Loucy (cell line): ENCODE data around the gene DDR1.

Experiments used
- H2AFZ ChIP-seq: fragments of 200-600 bp; sonication (generic); 2 replicates; pipeline ENCODE4 v1.6.0; 2016; ENCODE audit warnings: antibody characterized with exemption, mild to moderate bottlenecking, low read length, moderate library complexity
- H3F3A ChIP-seq: fragments of 200-600 bp; 2 replicates; pipeline ENCODE4 v1.6.0; 2016; ENCODE audit warnings: antibody characterized with exemption, low read depth, mild to moderate bottlenecking
- H3K27me3 ChIP-seq: fragments of 200-600 bp; sonication (generic); 2 replicates; pipeline ENCODE4 v1.6.1; 2014; ENCODE audit warnings: low read length, mild to moderate bottlenecking; ENCODE audit not compliant: insufficient read depth, poor library complexity, severe bottlenecking
- H3K36me3 ChIP-seq: fragments of 200-600 bp; sonication (generic); 2 replicates; pipeline ENCODE4 v1.6.1; 2016; ENCODE audit warnings: low read length; ENCODE audit not compliant: insufficient read depth
- H3K4me1 ChIP-seq: fragments of 200-600 bp; sonication (generic); 2 replicates; pipeline ENCODE4 v1.5.1; 2014; ENCODE audit warnings: low read length, mild to moderate bottlenecking; ENCODE audit not compliant: insufficient read depth, poor library complexity, severe bottlenecking
- H3K4me2 ChIP-seq: fragments of 200-600 bp; sonication (generic); 2 replicates; pipeline ENCODE4 v1.6.0; 2014; ENCODE audit warnings: antibody characterized with exemption, low read length, low read depth, mild to moderate bottlenecking; ENCODE audit not compliant: poor library complexity, severe bottlenecking
- H3K4me3 ChIP-seq: fragments of 200-600 bp; sonication (generic); 2 replicates; pipeline ENCODE4 v1.5.1; 2014; ENCODE audit warnings: low read length, mild to moderate bottlenecking, mixed read lengths; ENCODE audit not compliant: poor library complexity, severe bottlenecking
- H3K79me2 ChIP-seq: fragments of 200-600 bp; sonication (generic); 2 replicates; pipeline ENCODE4 v1.6.1; 2014; ENCODE audit warnings: low read length; ENCODE audit not compliant: insufficient read depth
- H3K9ac ChIP-seq: fragments of 200-600 bp; sonication (generic); 2 replicates; pipeline ENCODE4 v1.6.0; 2014; ENCODE audit warnings: mild to moderate bottlenecking, low read depth, low read length, moderate library complexity; ENCODE audit not compliant: poor library complexity, severe bottlenecking
- H3K9me2 ChIP-seq: fragments of 200-600 bp; sonication (generic); replicated peaks from 2 replicates; pipeline ENCODE4 v1.6.1; 2016; ENCODE audit warnings: low read depth, low read length, mixed read lengths
- H3K9me3 ChIP-seq: fragments of 200-600 bp; sonication (generic); 2 replicates; pipeline ENCODE4 v1.6.1; 2014; ENCODE audit warnings: mild to moderate bottlenecking, antibody characterized with exemption, low read length, low read depth; ENCODE audit not compliant: insufficient read depth
- H4K20me1 ChIP-seq: fragments of 200-600 bp; sonication (generic); 2 replicates; pipeline ENCODE4 v1.6.0; 2014; ENCODE audit warnings: antibody characterized with exemption, low read length, mild to moderate bottlenecking; ENCODE audit not compliant: insufficient read depth, poor library complexity, severe bottlenecking
- CTCF ChIP-seq: fragments of 200-600 bp; sonication (generic); conservative IDR thresholded peaks from 2 replicates; pipeline ENCODE4 v1.5.1; 2014; ENCODE audit warnings: mild to moderate bottlenecking, antibody characterized with exemption, low read length
- EZH2phosphoT487 ChIP-seq: fragments of 200-600 bp; IDR thresholded peaks from 2 replicates; pipeline ENCODE4 v1.6.1; 2018; ENCODE audit warnings: antibody characterized with exemption, mild to moderate bottlenecking, moderate library complexity, borderline replicate concordance

Gene DDR1

DNA sequence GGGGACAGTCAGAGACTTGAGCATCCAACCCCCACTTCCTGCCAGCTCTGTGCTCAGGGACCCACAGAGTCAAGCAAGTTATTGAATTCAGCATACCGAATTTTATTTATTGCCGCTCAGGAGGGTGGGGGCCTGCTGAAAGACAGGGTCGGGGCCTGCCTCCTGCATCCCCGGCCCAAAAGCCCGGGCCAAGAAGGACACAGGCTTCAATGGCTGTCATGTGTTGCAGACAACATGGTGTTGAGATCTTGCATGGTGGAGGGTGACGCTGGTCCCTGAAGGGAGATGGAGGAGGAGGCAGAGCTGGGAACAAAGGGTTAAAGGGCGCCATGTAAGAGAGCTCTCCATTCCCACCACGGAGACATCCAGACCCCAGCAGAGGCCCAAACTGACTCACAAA, 47.0 kb downstream of the DDR1 start:
- H3K79me2 ChIP-seq = no peaks in the 10 kb centered on the region
- TF ChIP-seq CTCF = no peak
- no peak overlapping the region for H3K4me3 ChIP-seq
- no peaks in the 10 kb centered on the region for H4K20me1 ChIP-seq
- no peak overlapping the region for H3K4me2 ChIP-seq
- no peaks in the 10 kb centered on the region for H3K27me3 ChIP-seq
- no peaks in the 10 kb centered on the region for H3F3A ChIP-seq
- H3K9ac ChIP-seq = no peak overlapping the region
- H3K4me1 ChIP-seq = no peaks in the 10 kb centered on the region
- H2AFZ ChIP-seq = no peak overlapping the region
- H3K9me3 ChIP-seq = 0 out of 2 replicates have a peak, but pooled peaks cover 4% of the 10 kb centered on the region
- H3K36me3 ChIP-seq = peaks cover 6% of the 10 kb centered on the region; the same call in 1 of the 2 replicates
- no peaks in the 10 kb centered on the region for H3K9me2 ChIP-seq

DNA sequence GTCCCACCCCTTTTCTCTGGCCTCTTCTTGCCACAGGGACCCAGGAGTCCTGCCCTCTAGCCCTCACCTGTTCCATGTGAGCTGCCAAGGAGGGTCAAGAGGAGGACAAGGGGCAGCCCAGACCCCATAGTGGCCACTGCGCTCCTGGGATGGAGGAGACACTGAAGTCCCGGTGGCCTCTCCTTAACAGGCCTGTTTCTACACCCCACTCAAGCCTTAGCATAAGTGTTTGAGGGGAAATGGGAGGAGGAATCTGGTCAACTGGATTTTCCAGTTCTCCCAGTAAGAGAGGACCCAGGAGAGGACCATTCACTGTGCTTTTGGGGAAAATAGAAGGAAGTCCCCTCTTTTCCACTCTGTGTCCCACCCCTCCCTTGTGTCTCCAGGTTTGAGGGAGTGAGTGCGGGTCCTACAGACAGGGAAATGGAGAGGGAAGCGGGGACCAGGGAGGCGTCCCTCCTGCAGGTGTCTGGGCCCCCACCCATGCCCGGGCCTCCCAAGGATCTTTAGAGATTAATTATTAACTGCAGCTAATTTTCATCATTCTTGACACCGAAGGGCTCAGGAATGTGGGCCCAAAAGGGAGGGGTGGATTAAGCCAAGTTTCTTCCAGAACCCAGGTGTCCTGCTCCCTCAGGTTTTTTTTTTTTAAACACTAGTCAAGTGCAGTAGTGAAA, 47.8 kb downstream of the DDR1 start, which contains the start of gene SFTA2:
TSS of gene SFTA2 (minus strand) at position 202 of the 677 bp plus-strand sequence. CDS start at position 128, 74 bp downstream.
- no peaks in the 10 kb centered on the region for H3K79me2 ChIP-seq
- no peak within 1 kb of the TSS for H3K4me3 ChIP-seq
- no peak within 1 kb of the TSS for H3K9ac ChIP-seq
- H3K4me2 ChIP-seq = no peak within 1 kb of the TSS
- no peaks in the 10 kb centered on the region for H3K9me2 ChIP-seq
- H3F3A ChIP-seq = no peaks in the 10 kb centered on the region
- TF ChIP-seq EZH2phosphoT487 = no peak
- TF ChIP-seq CTCF = no peak
- no peak within 1 kb of the TSS for H2AFZ ChIP-seq
- H3K9me3 ChIP-seq = 0 out of 2 replicates have a peak, but pooled peaks cover 4% of the 10 kb centered on the region
- no peaks in the 10 kb centered on the region for H3K27me3 ChIP-seq
- no peaks in the 10 kb centered on the region for H3K4me1 ChIP-seq
- H3K36me3 ChIP-seq = no peaks in the 10 kb centered on the region
- no peaks in the 10 kb centered on the region for H4K20me1 ChIP-seq

DNA sequence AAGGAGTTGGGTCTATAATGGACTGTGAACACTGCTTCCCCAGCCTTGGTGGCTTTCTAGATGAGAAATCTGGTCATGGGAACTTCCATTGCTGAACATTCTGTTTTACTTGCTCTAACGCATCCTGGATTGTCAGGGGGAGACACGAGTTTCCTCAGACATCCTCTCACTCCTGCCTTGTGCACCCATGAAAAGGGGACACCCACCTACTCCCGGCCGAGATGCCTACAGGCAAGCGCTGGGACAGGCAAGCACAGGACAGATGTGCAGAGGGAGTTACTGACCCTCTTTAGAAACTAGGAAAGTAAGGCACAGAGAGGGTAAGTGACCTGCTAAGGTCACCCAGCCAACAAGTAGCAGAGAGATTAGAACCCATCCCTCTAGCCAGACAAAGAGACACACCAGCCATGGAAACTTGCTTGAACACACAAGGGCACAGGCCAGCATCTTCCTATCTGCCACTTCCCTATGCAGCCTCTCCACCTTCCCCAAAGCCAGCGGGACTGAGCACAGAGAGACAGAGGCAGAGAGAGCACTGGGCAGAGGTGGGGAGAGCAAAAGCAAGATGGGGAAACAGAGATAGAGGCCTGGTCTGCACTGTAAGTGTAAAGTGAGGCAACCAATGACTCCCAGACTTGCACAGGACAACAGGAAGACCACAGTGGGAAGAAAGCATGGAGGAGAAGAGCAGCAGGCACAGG, 48.5 kb downstream of the DDR1 start:
- no peak overlapping the region for H3K4me2 ChIP-seq
- H3K9me3 ChIP-seq = 0 out of 2 replicates have a peak, but pooled peaks cover 4% of the 10 kb centered on the region
- no peaks in the 10 kb centered on the region for H3K9me2 ChIP-seq
- no peaks in the 10 kb centered on the region for H4K20me1 ChIP-seq
- H3K4me1 ChIP-seq = no peaks in the 10 kb centered on the region
- TF ChIP-seq EZH2phosphoT487 = no peak
- no peak for TF ChIP-seq CTCF
- no peaks in the 10 kb centered on the region for H3K79me2 ChIP-seq
- H3F3A ChIP-seq = no peaks in the 10 kb centered on the region
- H3K27me3 ChIP-seq = no peaks in the 10 kb centered on the region
- no peaks in the 10 kb centered on the region for H3K36me3 ChIP-seq
- H3K4me3 ChIP-seq = no peak overlapping the region
- no peak overlapping the region for H3K9ac ChIP-seq
- H2AFZ ChIP-seq = no peak overlapping the region
